Measurements from ENCODE around the gene RNF5.
"Not testable (repeated sequence)": the region's sequence is repeated elsewhere in the genome, so short reads cannot be mapped to it uniquely, and the experiment has no call there.

RNF5 gene

GRCh38 chr6:32177788-32178546 is at the start of gene RNF5:
RNF5 (plus strand) TSS chr6:32178405; CDS start chr6:32178512, 107 bp downstream.
- peak; percentile 92 to 93 for DNase-seq

GRCh38 chr6:32128751-32129296 is 49.4 kb upstream of the RNF5 start:
- no peak for DNase-seq

- no peak for DNase-seq
Measured at GRCh38 chr6:32129297-32130088, 48.7 kb upstream of the RNF5 start.

DNA sequence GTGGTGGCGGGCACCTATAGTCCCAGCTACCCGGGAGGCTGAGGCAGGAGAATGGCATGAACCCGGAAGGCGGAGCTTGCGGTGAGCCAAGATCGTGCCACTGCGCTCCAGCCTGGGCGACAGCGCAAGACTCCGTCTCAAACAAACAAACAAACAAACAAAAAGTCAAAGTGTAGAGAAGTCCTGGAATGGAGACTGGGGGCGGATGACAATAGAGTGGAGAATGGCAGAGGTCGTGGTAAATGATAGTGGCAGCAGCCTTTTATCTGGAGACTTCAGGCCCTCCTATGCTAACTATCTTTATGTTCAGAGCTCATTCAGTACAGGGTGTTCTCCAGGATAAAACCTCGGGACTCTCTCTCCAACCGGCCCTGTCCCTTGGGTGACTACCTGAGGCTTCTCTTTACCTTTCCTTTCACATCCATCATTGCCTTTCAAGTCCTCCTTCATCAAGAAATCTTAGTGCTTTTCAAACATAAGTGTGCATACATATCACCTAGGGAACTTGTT is 46.7 kb upstream of the RNF5 start:
- no peak for DNase-seq

DNA sequence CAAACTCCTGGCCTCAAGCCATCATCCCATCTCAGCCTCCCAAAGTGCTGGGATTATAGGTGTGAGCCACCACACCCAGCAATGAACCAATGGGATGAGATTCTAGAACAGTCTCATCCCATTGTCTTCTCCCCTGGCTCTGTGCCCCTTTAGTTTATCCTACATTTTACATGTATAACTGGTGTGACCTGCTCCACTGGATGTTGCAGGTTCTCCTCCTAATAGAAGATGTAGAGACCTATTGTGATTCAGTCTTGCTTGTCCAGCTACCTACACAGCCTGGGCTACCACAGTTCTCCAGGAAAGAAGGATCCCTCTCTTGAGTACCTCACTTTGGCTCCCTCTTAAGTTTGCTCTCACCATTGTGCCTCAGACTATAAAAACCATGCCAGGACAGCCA is 46.1 kb upstream of the RNF5 start:
- DNase-seq = no peak

DNA sequence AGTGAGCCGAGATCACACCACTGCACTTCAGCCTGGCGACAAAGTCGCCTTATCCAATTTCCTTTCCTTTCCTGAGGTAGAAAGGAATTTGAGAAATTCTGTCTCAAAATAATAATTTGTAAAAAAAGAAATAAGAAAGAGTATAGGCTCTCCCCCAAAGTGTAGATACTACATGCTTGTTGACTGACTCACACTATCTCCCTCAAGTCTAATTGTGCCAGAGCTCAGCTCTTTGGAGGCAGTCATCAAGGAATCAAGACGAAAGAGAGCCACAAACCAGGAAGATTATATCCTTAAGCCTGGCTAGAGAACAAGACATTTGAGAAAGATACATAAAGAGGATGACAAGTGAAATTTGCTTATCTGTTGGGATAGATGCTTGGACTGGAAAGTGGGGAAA is 44.4 kb upstream of the RNF5 start:
- DNase-seq = no peak

GRCh38 chr6:32137454-32137853 is 40.8 kb upstream of the RNF5 start:
- no peak for DNase-seq

GRCh38 chr6:32139590-32139989 is 38.6 kb upstream of the RNF5 start:
- no peak for DNase-seq

DNA sequence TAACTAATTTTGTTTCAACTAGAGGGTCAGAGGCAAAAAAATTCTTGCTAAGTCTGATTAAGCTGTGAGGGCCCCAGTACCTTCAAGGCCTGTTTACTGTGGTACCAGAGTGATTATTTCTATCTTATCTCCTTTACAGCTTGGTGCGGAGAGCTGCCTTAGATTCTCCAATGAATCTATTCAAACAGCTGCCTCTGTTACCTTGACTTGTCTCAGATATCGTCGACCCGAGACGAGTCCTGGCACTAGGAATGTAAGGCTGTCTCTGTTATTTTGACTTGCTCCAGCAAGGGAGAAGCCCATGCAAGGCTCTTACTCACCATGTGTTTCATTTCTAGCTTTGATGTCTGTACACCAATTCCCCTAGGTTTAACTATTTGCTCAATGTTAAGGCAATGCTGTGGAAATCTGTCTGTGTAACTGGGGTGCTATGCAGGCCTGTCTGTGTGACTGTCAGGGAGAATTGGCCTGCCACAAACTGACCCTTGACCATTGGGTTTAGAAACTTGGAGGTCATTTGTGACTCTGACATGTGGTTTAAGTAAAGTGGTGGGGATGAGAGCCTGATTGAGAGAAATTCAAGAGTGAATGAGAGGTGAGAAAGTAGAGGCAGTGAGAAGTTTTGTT is 37.7 kb upstream of the RNF5 start:
- no peak for DNase-seq

- not testable (repeated sequence) for DNase-seq
Measured at GRCh38 chr6:32144238-32144637, 34.0 kb upstream of the RNF5 start.

- no peak for DNase-seq
Measured at GRCh38 chr6:32146287-32146686, 31.9 kb upstream of the RNF5 start.

- DNase-seq = no peak
Measured at GRCh38 chr6:32146687-32147086, 31.5 kb upstream of the RNF5 start.

- DNase-seq = no peak
Measured at GRCh38 chr6:32147401-32148132, 30.6 kb upstream of the RNF5 start.

- peak; percentile 60 to 70 for DNase-seq
Measured at GRCh38 chr6:32148289-32149091, 29.7 kb upstream of the RNF5 start.

- no peak for DNase-seq
Measured at GRCh38 chr6:32149092-32149755, 29.0 kb upstream of the RNF5 start.

DNA sequence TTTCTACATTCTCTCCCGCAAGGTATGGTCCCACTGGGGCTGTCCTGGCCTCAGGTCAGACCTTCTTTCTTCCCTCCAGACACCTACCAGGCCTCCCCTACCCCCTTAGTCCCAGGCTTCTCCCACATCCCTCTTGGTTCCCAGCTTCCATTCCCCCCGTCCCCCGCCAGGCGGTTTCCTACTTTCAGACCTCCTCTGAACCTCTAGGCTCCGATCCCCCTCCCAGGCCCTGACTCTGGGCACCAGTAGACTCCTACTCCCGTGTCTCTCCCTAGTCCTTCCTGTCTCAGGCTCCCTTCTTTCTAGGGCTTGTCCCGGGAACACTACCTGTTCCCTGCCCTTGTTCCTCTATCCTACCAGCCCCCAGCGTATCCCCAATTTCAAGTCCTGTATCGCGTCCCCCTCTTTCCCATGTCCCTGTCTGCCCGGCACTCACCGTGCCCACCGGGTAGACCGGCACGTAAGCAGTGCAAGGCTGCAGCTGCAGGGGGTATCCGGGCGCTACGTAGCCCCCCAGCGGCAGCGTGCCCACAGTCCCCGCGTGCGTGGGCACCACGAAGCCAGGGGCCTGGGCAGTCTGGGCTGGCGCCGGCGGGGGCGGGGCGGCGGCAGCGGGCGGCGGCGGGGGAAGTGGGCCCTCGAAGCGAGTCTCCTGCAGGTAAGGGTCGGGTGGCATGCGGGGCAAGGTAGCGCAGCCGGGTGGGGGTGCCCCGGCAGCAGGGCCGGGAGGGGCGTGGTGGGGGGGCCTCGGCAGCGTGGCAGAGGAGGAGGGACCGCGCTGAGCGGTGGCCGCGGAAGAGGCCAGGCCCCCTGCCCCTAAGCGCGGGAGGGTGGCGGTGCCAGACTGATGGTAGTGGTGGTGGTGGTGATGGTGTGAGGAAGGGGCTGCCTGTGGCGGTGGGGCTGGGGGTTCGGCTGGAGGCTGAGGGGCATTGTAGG is 28.0 kb upstream of the RNF5 start:
- DNase-seq = no peak

DNA sequence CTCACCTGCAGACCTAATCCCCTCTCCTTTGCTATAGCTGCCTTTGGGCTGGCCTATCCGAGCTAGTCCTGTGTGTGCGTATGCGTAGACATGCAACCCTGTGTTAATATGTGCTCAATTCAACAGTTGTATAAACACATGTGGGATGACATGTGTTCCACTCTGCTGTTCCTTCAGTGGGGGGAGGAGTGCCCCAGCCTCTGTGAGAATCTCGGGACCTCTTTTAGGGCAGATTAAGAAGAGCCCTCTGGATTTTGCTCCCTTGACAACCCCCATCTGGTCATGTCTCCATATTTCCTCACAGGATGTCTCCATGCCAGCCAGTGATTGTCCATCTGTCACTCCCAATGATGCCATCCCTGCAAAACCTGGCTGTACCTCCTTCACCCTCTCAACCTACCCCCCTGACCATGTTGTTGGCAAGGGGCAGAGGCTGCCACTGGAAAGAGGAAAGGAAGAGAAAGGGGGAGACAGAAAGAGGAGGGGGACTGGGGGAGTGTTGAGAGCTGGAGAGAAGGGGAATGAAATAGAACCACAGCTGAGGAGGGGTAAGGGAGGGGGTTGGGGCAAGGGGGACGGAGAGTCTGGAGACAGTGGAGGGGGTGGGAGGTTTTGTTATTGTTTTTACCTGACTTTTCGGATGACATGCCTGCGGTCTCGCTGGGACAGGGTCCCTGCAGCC is 26.9 kb upstream of the RNF5 start:
- no peak for DNase-seq

DNA sequence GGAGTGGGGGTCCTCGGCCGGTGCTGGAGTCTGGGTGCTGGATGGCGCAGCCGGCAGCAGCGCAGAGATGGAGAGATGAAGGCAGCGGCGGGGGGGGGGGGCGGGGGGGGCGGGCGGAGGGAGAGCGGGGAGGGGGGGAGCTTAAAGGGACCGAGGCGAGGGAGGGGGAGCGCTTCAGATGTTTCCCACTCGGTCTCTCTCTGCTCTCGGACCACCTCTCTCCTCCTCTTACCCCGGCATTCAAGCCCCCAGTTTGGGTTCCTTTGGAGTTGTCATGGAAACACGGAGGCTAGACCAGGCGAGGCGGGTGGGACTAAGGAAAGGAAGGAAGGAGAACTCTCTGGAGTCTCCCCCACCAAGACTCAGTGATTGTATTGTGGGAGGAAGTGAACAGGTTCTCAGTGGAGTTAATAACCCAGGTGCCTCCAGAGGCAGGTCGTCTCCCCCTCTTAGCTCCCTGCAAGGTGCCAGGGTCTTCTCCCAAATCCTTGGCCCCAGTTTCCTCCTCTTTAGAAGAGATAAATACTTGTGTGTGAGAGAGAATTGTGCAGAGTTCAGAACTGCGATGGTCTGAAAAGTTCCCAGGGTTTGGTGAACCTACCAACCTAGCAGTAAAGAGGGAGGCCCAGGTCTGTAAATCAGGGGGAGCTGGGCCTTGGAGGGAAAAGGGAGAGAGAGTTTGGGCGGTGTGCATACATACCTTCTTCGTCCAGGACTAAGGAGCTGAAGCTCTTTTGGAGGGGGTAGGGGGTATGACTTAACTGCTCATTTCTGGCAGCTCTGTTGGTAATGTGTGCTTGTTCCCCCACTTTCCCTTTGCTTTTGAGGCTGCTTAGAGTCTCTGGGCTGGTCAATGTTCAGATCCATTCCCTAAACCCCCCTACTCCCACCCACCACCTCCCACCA is 26.1 kb upstream of the RNF5 start, which contains the start of gene PRRT1:
PRRT1 (minus strand) TSS at position 77 of the 906 bp plus-strand sequence. CDS start 112 bp downstream, outside the sequence.
- no peak for DNase-seq

All from activated CD4-positive, alpha-beta T cell treated with anti-CD3 and anti-CD28 coated beads for 4 hours (primary cell).